Cardiac fibroblast (primary cell): ENCODE data around the gene SYNGR3.

Source experiments
- DNase-seq, 2 donors: peaks; one replicate each; pipeline versions ENCODE4 v3.0.0 to v3.0.0-alpha.2; 2010; ENCODE audit warnings: low read depth in 2 of 2
- H3K4me3 ChIP-seq, 2 donors: replicated peaks in 1 of 2; 1 replicate in 1 of 2; 2 replicates in 1 of 2; pipeline ENCODE4 v1.5.1; 2011; ENCODE audit warnings: low read depth in 2 of 2, low read length in 2 of 2, mild to moderate bottlenecking in 2 of 2, moderate library complexity in 1 of 2
- TF ChIP-seq, protein P1 (sequence below): IDR thresholded peaks from one replicate; pipeline ENCODE4 v1.5.1; 2011; ENCODE audit warnings: low read depth, mild to moderate bottlenecking, low read length, inconsistent platforms

SYNGR3 gene

DNA sequence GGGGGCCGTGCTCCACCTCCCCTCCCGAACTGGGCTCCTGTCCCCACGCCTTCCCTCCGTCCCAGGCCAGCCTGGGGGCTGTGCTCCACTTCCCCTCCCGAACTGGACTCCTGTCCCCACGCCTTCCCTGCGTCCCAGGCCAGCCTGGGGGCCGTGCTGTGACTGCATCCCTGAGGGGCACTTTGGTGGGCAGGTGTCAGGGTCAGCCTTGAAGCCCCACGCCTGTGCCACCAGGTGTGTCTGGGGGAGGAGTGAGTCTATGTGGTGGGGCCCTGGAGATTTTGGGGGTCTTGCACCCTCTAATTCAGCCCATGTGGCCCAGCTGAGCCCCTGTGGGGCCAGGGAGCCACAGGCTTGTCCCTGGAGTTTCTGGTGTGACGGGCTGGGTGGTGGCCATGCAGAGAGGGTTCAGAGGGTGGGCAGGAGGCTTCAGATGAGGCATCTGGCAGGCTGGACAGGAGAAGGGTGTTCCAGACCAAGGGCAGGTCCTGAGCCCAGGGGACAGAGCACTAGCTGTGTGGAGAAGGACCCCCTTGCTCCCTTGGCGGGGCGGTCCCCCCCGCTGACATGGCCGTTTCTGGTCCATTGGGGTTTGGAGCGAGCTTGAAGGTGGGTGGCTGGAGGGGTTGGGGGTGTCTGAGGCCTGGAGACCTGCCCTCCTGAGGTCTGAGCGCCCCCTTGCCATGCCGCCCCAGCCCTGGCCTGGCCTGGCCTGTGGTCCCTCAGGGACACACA, 45.1 kb downstream of the SYNGR3 start:
- TF ChIP-seq, protein P1, sequence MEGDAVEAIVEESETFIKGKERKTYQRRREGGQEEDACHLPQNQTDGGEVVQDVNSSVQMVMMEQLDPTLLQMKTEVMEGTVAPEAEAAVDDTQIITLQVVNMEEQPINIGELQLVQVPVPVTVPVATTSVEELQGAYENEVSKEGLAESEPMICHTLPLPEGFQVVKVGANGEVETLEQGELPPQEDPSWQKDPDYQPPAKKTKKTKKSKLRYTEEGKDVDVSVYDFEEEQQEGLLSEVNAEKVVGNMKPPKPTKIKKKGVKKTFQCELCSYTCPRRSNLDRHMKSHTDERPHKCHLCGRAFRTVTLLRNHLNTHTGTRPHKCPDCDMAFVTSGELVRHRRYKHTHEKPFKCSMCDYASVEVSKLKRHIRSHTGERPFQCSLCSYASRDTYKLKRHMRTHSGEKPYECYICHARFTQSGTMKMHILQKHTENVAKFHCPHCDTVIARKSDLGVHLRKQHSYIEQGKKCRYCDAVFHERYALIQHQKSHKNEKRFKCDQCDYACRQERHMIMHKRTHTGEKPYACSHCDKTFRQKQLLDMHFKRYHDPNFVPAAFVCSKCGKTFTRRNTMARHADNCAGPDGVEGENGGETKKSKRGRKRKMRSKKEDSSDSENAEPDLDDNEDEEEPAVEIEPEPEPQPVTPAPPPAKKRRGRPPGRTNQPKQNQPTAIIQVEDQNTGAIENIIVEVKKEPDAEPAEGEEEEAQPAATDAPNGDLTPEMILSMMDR = no peak
- DNase-seq = no peak
- H3K4me3 ChIP-seq = peak overlapping the region in 1 of 2 donors; percentile 28

DNA sequence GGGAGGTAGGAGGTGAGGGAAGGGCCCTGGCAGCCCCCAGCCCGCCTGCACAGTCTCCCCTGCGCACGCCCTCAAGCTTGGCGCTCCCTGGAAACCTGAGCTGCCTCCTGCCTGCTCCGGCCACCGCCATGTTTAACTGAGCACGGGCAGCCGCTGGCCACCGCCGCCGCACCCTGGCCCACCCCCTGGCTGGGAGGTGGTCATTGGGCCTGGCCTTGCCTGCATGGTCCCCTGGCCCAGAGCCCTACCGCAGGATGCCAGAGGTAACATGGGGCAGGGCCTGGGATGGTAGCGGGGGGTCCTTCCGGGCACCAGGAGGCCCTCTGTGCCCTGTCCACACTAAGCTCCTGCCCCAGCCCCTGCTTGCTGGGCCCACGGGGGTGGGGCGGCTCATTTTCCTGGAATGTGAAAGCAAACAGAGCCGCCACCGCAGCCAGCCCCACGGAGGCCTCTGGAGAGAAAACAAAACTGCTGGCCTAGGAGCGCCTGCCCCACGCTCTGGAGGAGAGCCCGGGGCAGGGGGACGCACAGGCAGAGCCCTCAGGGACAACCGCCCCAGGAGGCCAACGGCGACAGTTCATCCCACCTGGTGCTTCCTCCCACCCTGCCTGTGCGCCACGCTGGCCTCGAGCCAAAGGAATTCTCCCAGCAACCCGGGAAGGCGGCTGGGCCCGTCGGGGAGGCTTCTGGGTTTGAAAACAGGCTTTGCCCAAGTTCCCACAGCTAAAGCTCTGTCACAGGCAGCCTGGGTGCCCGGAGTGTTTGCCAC, 45.8 kb downstream of the SYNGR3 start:
- DNase-seq = peak; percentile 82 to 88
- peak overlapping the region in 1 of 2 donors; percentile 28 for H3K4me3 ChIP-seq
- TF ChIP-seq, protein P1 = no peak

DNA sequence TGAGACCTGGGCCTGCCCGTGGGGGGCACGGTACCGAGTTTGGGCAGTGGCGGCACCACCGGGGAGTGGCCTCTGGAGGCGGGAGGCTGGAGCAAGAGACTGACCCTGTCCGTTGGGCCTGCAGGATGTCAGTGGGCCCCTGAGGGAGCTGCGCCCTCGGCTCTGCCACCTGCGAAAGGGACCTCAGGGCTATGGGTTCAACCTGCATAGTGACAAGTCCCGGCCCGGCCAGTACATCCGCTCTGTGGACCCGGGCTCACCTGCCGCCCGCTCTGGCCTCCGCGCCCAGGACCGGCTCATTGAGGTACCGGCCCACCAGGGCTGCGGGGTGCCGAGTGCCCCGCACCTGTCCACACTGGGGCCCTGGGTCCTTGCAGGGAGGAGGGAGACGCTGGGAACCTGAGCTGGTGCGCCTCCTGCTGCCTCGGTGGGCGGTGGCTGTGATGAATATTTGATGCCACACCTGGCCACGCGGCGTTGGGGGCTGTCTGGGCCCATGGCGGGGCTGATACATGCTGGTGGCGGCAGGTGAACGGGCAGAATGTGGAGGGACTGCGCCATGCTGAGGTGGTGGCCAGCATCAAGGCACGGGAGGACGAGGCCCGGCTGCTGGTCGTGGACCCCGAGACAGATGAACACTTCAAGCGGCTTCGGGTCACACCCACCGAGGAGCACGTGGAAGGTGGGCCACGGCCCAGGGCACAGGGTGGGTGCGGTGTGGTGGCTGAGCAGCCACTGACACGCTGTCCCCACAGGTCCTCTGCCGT, 46.6 kb downstream of the SYNGR3 start:
- TF ChIP-seq, protein P1 = no peak
- DNase-seq = no peak
- H3K4me3 ChIP-seq = peak overlapping the region in 1 of 2 donors; percentile 21

DNA sequence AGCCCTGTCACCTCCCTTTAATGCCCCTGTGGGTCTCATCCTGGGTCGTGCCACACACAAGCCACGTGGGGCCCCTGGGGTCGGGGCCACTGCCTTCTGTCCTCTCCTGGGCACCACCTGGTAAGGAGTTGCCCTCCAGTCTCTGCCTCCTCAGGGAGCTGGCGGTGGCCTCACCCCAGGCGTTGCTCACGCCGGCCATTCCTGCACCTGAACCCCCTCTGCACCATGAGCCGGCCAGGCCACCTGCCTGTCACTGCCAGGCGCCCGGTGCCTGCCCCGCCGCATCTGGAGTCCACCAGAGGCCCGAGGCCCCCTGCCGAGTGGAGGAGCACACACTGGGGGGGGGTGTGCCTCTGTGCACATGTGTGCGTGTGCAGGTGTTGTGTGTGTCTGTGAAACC, 47.3 kb downstream of the SYNGR3 start:
- TF ChIP-seq, protein P1 = no peak
- no peak overlapping the region for H3K4me3 ChIP-seq
- DNase-seq = no peak

DNA sequence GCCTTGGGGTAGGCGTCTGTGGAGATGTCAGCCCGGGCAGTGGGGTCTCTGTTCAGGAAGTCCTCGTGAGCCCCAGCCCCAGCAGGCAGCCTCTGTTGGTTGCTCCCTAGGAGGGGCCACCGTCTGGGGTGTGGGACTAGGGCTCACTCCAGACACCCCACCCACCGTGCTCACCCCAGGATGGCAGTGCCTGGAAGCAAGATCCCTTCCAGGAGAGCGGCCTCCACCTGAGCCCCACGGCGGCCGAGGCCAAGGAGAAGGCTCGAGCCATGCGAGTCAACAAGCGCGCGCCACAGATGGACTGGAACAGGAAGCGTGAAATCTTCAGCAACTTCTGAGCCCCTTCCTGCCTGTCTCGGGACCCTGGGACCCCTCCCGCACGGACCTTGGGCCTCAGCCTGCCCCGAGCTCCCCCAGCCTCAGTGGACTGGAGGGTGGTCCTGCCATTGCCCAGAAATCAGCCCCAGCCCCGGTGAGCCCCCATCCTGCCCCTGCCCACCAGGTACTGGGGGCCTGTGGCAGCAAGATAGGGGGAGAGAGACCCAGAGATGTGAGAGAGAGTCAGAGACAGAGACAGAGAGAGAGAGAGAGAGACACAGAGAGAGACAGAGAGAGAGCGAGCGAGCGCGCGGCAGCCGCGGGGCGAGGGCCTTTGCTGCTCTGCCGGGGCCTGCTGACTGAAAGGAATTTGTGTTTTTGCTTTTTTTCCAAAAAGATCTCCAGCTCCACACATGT, 48.0 kb downstream of the SYNGR3 start:
- no peak overlapping the region for H3K4me3 ChIP-seq
- DNase-seq = no peak
- TF ChIP-seq, protein P1 = no peak
